H7 (cell line): ENCODE measurements around the gene SATB2. TPM values are rescaled to one million over a fixed set of nuclear protein-coding genes. Genes with fewer than 3 reads are reported as not detected.

Experiments used
- DNase-seq: peaks from one replicate; pipeline ENCODE4 v3.0.0; 2012
- H3K27me3 ChIP-seq: 2 replicates; pipeline ENCODE4 v1.6.0; 2011; ENCODE audit warnings: mild to moderate bottlenecking, low read length; ENCODE audit not compliant: control insufficient read depth, insufficient read depth
- H3K36me3 ChIP-seq: replicated peaks from 2 replicates; pipeline ENCODE4 v1.5.1; 2011; ENCODE audit warnings: low read length; ENCODE audit not compliant: control insufficient read depth, insufficient read depth
- H3K4me3 ChIP-seq: 2 replicates; pipeline ENCODE4 v1.5.1; 2011; ENCODE audit warnings: low read depth, mild to moderate bottlenecking, control low read depth, low read length, moderate library complexity; ENCODE audit not compliant: insufficient read depth
- total RNA-seq: library from RNA; depleted of rRNA; stranded (reverse); fragments of >200 nt; shearing (Covaris generic); gene quantifications from 2 replicates; pipeline ENCODE4 v1.2.3, GENCODE V29; 2014

SATB2 gene
- total RNA-seq, 1 experiment from 2014 or later, result 10.3 TPM

GRCh38 chr2:199470361-199470671, 12.6 kb upstream of the SATB2 start:
- Histone ChIP-seq H3K4me3 (no peak overlapping the region), H3K36me3 (no peaks in the 10 kb centered on the region), H3K27me3 (peaks cover 75% of the 10 kb centered on the region)
- peak; percentile 36 for DNase-seq

DNA sequence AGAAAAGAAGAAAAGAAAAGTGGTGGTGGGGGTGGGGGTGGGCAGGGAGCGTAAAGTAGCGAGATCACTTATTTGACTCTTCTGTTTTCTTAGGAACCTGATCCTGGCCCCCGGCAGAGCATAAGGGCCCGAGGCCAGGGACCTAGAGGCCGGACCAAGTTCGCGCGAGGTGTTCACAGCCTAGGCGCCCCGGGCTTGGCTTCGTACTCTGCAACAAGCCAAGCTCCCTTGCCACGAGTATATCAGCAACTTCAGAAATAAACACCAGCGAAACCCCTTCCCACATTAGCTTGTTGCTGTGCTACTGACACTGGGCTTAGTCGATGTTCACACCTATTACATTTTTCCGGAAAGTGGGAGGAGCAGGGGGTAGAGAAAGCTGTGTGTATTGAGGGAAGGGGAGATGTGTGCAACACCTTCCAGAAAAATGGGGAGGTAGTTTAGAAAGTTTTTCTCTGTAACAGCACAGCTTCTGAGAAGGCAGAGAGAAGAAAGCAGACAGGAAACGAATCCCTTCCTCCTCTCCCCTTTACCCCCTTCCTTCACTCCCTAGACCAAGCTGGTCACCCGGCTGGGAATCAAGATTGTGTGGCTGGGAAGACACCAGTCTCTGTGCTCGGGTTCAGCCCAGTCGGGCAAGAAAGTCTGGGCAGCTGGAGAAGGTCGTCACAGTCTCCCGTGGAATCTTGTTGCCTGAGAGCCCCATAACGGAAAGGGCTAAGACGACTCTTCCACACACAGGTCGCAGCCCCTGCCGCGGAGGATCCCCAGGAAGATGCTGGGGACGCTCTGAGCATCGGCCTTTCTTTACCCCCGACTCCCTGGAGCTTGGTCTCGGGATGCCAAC, 12.0 kb upstream of the SATB2 start:
- peak; percentile 65 for DNase-seq
- H3K4me3 ChIP-seq, result peak overlapping the region; percentile 47

DNA sequence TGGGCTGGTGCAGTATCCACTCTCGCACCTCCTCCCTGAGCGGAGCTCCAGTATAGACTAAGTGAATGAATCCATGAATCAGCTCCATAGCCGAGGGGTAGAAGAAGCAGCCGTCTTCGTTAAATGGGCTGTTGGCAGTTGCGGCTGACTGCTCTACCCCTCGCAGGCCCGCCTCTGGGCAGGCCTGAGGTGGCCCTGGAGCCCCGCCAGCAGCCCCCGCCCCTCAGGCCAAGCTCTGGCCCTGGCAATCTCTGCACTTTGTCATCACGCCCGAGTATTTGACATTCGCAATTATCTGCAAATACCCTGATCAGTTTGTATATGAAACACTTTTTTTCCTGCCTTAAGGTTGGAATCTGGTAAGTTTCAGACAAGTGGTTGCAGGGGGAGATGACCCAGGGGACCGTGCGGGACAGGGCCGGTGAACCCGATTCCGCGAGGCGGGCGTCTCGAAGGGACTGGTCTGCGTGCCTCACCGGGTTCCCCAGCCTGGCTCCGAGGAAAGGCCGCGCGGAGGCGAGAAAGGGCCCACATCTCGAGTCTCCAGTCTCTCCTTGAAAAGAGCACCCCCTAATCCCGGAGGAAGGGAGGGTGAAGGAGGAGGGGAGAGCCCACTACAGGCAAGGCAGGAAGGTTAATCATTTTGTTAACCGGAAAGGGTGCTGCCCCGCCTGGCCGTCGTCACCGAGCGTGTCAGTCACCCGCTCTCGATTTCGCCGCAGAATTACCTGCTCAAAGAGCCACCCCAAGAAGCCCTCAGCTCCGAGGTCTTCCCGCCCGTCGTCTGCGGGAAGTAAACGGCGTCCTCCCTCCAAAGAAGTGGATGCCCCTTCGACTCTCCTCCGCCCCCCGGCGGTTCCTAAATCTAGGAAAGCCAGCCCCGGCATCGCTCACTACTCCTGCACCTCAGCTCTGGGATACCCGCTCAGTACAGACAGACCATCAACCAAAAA, 11.1 kb upstream of the SATB2 start:
- H3K4me3 ChIP-seq, result peak overlapping the region; percentile 47
- peak; percentile 86 for DNase-seq
- H3K36me3 ChIP-seq, result no peaks in the 10 kb centered on the region
- H3K27me3 ChIP-seq, result peaks cover 90% of the 10 kb centered on the region

More for the DNA sequence above, 12.0 kb upstream of the SATB2 start:
- H3K27me3 ChIP-seq, result peaks cover 81% of the 10 kb centered on the region
- no peaks in the 10 kb centered on the region for H3K36me3 ChIP-seq

DNA sequence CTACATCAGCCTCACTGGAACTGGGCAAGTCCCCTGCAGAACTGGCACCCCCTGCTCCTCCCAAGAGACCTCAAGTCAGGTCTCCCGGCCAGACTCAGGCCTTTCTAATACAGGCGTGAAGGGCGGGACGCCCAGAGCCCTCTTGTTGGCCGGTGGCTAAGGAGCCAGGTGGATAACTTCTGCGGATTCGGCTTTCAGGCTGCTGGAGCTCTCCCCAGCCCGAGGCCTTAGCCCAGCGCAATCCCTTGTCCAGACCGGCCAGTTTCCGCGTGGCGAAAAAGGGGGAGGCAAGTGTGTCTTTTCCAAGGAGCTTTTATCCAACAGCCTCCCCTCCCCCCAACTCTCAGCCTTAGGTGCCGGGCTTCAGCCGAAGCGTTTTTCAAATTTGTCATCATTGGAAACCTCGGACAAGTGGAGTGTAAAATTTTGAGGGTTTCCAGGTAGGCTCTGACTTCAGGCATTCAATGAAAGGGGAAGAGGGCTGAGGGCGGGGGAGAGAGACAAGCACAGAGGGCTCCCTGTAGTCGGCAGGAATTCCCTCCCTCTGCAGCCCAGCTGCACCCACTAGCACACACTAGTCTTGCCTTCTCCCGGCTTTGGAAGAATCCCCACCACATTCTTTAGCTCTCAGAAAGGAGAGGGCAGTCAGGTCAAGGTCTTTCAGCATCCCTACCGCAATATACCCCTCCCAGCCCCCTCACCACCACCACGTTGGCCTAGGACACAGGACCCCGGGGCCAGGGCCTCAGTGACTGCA, 9.5 kb upstream of the SATB2 start:
- DNase-seq, result peak; percentile 87
- no peaks in the 10 kb centered on the region for H3K36me3 ChIP-seq
- peak overlapping the region; percentile 13; the same call in 1 of the 2 replicates for H3K4me3 ChIP-seq
- H3K27me3 ChIP-seq, result peaks cover 100% of the 10 kb centered on the region

DNA sequence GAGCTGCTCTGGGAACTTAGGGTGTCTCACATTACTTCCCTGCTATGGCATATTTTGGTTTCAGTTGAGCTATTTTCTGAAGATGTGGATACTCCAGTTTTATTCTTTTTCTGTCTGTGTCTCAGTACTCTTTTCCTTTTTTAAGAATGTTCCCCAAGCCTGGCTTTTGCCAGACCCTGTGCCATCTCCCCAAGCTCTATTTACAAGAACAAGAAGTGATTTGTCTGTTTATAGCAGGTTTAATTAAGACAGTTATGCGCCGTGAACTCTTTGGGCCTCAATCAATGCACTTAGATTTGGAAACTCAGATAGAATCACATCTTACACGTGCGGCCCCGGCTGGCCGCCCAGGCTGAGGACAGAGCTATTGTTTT, 8.9 kb upstream of the SATB2 start:
- Histone ChIP-seq H3K4me3 (no peak overlapping the region), H3K27me3 (peaks cover 100% of the 10 kb centered on the region), H3K36me3 (no peaks in the 10 kb centered on the region)
- no peak for DNase-seq

DNA sequence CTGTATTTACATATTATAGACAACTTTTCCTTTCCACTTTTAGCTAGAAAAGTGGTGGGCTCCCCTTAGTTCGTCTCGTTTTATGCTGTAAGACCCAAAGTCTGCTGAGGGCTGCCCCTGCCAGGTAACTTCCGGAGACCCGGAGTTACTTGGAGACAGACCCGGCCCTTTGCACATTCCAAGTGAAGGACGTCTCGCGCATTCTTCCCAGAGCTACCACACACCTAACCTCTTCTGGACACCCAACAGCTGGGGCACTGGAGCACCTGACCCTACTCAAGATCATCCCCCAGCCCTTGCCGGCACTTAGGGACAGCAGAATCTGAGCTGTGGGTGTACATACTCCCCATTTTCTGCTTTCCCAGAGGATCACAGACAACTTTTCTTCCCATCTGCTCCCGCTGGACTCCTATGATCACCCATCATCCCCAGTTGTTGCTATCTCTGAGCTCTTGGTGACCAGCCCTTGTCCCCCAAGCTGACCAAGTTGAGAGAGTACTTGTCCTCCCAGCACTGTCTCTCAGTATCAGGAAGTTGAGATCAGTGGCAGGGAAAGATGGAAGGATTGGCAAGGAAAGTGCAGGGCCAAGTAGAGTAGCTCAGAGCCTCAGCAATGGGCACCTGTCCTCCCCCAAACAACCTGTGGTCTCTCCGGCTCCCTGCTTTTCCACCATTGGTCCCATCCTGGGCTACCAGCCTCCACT, 8.4 kb upstream of the SATB2 start:
- Histone ChIP-seq H3K27me3 (peaks cover 100% of the 10 kb centered on the region), H3K4me3 (no peak overlapping the region)
- peak; percentile 64 for DNase-seq

GRCh38 chr2:199465390-199465789, 7.7 kb upstream of the SATB2 start:
- Histone ChIP-seq H3K36me3 (no peaks in the 10 kb centered on the region), H3K27me3 (peaks cover 99% of the 10 kb centered on the region), H3K4me3 (no peak overlapping the region)
- no peak for DNase-seq

More for the DNA sequence above, 8.4 kb upstream of the SATB2 start:
- H3K36me3 ChIP-seq, result no peaks in the 10 kb centered on the region

GRCh38 chr2:199464606-199465352, 7.0 kb upstream of the SATB2 start:
- H3K4me3 ChIP-seq, result peak overlapping the region; percentile 8; the same call in 1 of the 2 replicates
- peak; percentile 73 for DNase-seq
- no peaks in the 10 kb centered on the region for H3K36me3 ChIP-seq
- peaks cover 92% of the 10 kb centered on the region for H3K27me3 ChIP-seq

- peak overlapping the region; percentile 57 for H3K4me3 ChIP-seq
- H3K27me3 ChIP-seq, result peaks cover 86% of the 10 kb centered on the region
- DNase-seq, result peak; percentile 74
- no peaks in the 10 kb centered on the region for H3K36me3 ChIP-seq
Measured at GRCh38 chr2:199463708-199464605, 6.2 kb upstream of the SATB2 start.

DNA sequence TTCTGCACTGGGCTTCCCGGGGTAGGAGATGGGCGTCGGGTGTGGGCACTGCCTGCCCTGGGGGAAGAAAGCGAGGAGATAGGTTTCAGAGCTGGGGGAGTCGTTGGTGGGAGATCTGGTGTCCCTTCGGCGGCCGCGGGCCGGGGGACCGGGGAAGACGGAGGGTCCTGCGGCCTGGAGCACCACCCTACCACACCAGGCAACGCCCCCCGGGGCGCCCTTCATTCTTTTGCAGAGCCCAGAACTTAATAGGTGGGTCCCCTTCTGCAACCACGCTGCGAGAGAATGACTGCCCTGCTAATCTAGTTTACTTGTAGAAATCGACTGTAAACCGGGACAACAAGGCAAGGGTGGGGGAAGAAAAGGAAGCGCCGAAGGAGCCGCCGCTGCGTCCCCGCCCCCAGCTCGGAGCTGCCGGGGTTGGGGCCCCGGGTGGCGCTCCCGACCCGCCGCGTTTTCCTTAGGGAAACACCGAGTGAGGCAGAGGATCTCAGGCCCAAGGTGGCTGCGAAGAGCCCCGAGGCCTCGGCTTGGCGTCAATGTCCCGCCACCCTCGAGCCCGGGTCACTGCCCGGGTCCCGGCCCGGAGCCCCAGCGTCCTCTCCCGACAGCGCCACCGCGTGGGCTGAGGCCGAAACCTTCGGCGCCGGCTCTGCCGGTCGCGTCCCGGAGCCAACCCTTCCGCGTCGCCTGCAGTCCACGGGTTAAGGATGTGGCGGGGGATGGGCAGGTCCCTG, 5.4 kb upstream of the SATB2 start:
- peak overlapping the region; percentile 57 for H3K4me3 ChIP-seq
- H3K27me3 ChIP-seq, result peaks cover 80% of the 10 kb centered on the region
- H3K36me3 ChIP-seq, result no peaks in the 10 kb centered on the region
- DNase-seq, result peak; percentile 96

GRCh38 chr2:199462347-199462955, 4.7 kb upstream of the SATB2 start:
- peaks cover 73% of the 10 kb centered on the region for H3K27me3 ChIP-seq
- peak; percentile 84 for DNase-seq
- H3K36me3 ChIP-seq, result no peaks in the 10 kb centered on the region
- peak overlapping the region; percentile 57 for H3K4me3 ChIP-seq
